Measurements from ENCODE around the gene GSPT1. TPM values are rescaled to one million over a fixed set of nuclear protein-coding genes. Genes with fewer than 3 reads are reported as not detected.

The GSPT1 gene
- total and polyA plus RNA-seq, 4 donors, result 60.4 to 98.3 (median 80.3) TPM

- WGBS (ENCODE audit: insufficient coverage), result 87% methylated on average over 6 of the region's 8 CpGs
- peaks cover 6% of the 10 kb centered on the region for H3K36me3 ChIP-seq (ENCODE audit: control insufficient read depth, insufficient read depth, low read length)
- H3K27me3 ChIP-seq (ENCODE audit: control insufficient read depth, insufficient read depth, low read length), result no peaks in the 10 kb centered on the region
- no peaks in the 10 kb centered on the region for H3K4me1 ChIP-seq (ENCODE audit: control insufficient read depth, insufficient read depth, low read length)
- no peak for DNase-seq (ENCODE audit: low read depth in 4 of 6, low spot score in 6 of 6)
- no peak overlapping the region for H3K27ac ChIP-seq (ENCODE audit: low read depth, low read length)
- H3K4me3 ChIP-seq (ENCODE audit: low read depth, low read length), result no peak overlapping the region
- H3K9me3 ChIP-seq (ENCODE audit: control insufficient read depth, insufficient read depth, low read length), result no peaks in the 10 kb centered on the region
These were observed 46.2 kb downstream of the GSPT1 start for GRCh38 chr16:11869353-11870228.

DNA sequence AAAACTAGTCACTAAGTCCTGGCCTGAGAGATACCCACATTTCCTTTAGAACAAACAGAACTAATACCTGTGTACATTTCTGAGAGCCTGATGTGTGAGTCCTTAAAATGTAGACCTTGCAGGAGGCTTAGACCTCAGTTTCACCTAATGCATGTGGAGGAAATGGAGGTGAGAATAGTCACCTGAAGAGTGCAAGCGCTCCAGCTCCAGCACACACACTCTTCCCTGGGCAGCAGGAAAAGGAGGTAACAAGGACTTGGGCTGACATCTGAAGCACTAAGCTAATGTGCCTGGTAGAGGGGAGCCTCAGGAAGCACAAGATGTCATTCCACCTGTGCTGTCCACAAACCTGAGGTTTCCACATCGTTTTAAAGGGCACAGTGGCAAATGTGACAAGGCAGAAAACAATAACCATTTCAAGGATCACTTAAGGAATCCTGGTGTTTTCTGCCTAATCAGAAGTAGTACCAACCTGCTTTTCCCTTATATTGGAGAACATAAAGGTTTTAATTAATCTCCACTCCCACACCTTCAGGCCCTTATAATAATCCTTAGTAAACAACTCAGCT, 47.3 kb downstream of the GSPT1 start:
- no peaks in the 10 kb centered on the region for H3K9me3 ChIP-seq (ENCODE audit: control insufficient read depth, insufficient read depth, low read length)
- H3K4me1 ChIP-seq (ENCODE audit: control insufficient read depth, insufficient read depth, low read length), result no peaks in the 10 kb centered on the region

DNA sequence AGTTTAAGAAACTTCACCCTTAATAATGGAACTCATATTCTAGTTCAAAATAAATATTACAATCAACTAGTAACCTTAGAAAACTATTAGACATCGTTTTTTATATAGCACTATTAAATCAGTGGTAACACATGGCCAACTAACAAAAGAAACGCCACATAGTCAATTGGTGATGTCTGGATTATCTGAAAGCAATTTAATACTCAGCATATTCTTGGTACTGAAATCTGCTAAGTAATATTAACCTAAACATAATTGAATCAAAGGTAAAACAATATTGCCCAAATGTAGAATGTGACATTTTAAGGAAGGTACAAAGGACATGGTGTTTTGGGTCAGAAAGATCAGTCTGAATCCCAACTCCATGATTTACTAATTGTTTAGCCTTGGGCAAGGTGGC, 53.3 kb downstream of the GSPT1 start:
- Histone ChIP-seq H3K36me3 (ENCODE audit: control insufficient read depth, insufficient read depth, low read length) (no peaks in the 10 kb centered on the region), H3K27ac (ENCODE audit: low read depth, low read length) (no peak overlapping the region), H3K4me1 (ENCODE audit: control insufficient read depth, insufficient read depth, low read length) (no peaks in the 10 kb centered on the region), H3K4me3 (ENCODE audit: low read depth, low read length) (no peak overlapping the region), H3K9me3 (ENCODE audit: control insufficient read depth, insufficient read depth, low read length) (no peaks in the 10 kb centered on the region), H3K27me3 (ENCODE audit: control insufficient read depth, insufficient read depth, low read length) (no peaks in the 10 kb centered on the region)
- no peak for DNase-seq (ENCODE audit: low read depth in 4 of 6, low spot score in 6 of 6)
- WGBS (ENCODE audit: insufficient coverage), result no CpG with 5 or more reads among the region's 2 CpGs

More for the DNA sequence above, 47.3 kb downstream of the GSPT1 start:
- DNase-seq (ENCODE audit: low read depth in 4 of 6, low spot score in 6 of 6), result no peak
- 89% methylated on average over 1 of the region's 2 CpGs for WGBS (ENCODE audit: insufficient coverage)
- no peaks in the 10 kb centered on the region for H3K27me3 ChIP-seq (ENCODE audit: control insufficient read depth, insufficient read depth, low read length)
- H3K36me3 ChIP-seq (ENCODE audit: control insufficient read depth, insufficient read depth, low read length), result peaks cover 3% of the 10 kb centered on the region
- no peak overlapping the region for H3K4me3 ChIP-seq (ENCODE audit: low read depth, low read length)
- no peak overlapping the region for H3K27ac ChIP-seq (ENCODE audit: low read depth, low read length)

DNA sequence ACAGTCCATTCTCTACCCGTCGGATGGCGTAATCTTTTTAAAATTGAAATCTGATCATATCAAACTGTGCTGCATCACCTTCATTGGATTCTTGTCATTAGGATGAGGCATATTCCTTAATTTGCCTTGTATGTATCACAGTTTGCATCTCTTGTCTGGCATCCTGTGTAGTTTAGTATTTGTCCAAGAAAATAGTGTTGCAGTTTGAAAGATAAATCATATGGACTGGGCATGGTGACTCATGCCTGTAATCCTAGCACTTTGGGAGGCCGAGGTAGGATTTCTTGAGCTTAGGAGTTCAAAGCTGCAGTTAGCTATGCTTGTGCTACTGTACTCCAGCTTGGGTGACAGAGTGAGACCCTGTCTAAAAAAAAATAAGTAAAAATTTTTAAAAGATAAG, 58.6 kb downstream of the GSPT1 start:
- DNase-seq (ENCODE audit: low read depth in 4 of 6, low spot score in 6 of 6), result no peak
- Histone ChIP-seq H3K36me3 (ENCODE audit: control insufficient read depth, insufficient read depth, low read length) (peaks cover 5% of the 10 kb centered on the region), H3K27ac (ENCODE audit: low read depth, low read length) (no peak overlapping the region), H3K4me1 (ENCODE audit: control insufficient read depth, insufficient read depth, low read length) (peaks cover 13% of the 10 kb centered on the region), H3K27me3 (ENCODE audit: control insufficient read depth, insufficient read depth, low read length) (no peaks in the 10 kb centered on the region), H3K9me3 (ENCODE audit: control insufficient read depth, insufficient read depth, low read length) (no peaks in the 10 kb centered on the region), H3K4me3 (ENCODE audit: low read depth, low read length) (no peak overlapping the region)
- WGBS (ENCODE audit: insufficient coverage), result 88% methylated on average over 1 of the region's 4 CpGs

- H3K36me3 ChIP-seq (ENCODE audit: control insufficient read depth, insufficient read depth, low read length), result peaks cover 20% of the 10 kb centered on the region
- peak overlapping the region; percentile 76 for H3K4me3 ChIP-seq (ENCODE audit: low read depth, low read length)
- no peak for DNase-seq (ENCODE audit: low read depth in 4 of 6, low spot score in 6 of 6)
- H3K9me3 ChIP-seq (ENCODE audit: control insufficient read depth, insufficient read depth, low read length), result no peaks in the 10 kb centered on the region
- H3K27me3 ChIP-seq (ENCODE audit: control insufficient read depth, insufficient read depth, low read length), result no peaks in the 10 kb centered on the region
- 51% methylated on average over 25 of the region's 33 CpGs for WGBS (ENCODE audit: insufficient coverage)
- peaks cover 21% of the 10 kb centered on the region for H3K4me1 ChIP-seq (ENCODE audit: control insufficient read depth, insufficient read depth, low read length)
- peak overlapping the region; percentile 86 for H3K27ac ChIP-seq (ENCODE audit: low read depth, low read length)
These were observed 63.5 kb downstream of the GSPT1 start for GRCh38 chr16:11852092-11852809.

DNA sequence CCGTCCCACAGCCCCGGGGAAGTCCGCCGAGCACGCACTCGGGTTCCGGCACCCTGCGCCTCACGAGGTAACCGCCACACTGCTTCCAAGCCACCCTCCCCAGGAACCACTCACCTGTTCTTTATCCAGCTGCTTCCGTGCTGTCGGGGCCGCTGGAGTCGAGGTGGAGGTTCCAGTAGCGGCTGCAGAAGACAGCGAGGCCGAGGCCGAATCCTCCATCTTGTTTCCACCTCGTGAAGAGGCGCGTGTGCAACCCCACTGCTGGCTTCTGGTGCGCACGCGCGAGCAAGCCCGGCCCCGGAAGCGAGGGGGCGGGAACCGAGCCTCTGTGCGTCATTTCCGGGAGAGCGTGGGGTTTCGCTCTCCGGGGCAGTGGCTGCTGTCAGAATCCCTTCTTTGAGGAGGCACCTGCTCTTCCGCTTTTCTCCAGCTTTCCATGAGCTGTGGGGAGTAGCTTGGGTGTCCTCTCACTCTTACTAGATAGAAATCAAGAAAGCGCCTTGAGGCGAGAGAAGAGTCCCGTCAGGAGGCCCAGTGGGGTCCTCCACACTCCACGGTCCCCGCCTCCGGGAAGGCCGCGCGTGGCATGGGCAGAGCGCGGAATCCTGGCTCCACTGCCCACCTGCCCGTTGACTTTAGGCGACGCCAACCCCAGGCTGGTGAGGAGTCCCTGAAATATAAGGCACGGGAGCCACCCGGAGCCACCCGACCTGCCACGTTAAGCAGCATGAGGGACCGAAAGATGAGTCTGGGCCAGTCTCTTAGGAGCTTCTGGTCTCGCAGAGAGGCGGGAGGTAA, 64.3 kb downstream of the GSPT1 start, which contains the start of gene RSL1D1:
Gene RSL1D1, minus strand, starts transcription at position 249 of the 798 bp plus-strand sequence. Its CDS starts 30 bp downstream, at position 219.
- peaks cover 27% of the 10 kb centered on the region for H3K36me3 ChIP-seq (ENCODE audit: control insufficient read depth, insufficient read depth, low read length)
- H3K9me3 ChIP-seq (ENCODE audit: control insufficient read depth, insufficient read depth, low read length), result no peaks in the 10 kb centered on the region
- H3K27me3 ChIP-seq (ENCODE audit: control insufficient read depth, insufficient read depth, low read length), result no peaks in the 10 kb centered on the region
- peaks cover 21% of the 10 kb centered on the region for H3K4me1 ChIP-seq (ENCODE audit: control insufficient read depth, insufficient read depth, low read length)
- DNase-seq (ENCODE audit: low read depth in 4 of 6, low spot score in 6 of 6), result peak; percentile 87 to 98 (median 93)
- under 1% methylated on average over 51 of the region's 57 CpGs for WGBS (ENCODE audit: insufficient coverage)
- peak within 1 kb of the TSS; percentile 86 for H3K27ac ChIP-seq (ENCODE audit: low read depth, low read length)
- H3K4me3 ChIP-seq (ENCODE audit: low read depth, low read length), result peak within 1 kb of the TSS; percentile 76

GRCh38 chr16:11848842-11849241, 66.9 kb downstream of the GSPT1 start:
- Histone ChIP-seq H3K27me3 (ENCODE audit: control insufficient read depth, insufficient read depth, low read length) (no peaks in the 10 kb centered on the region), H3K9me3 (ENCODE audit: control insufficient read depth, insufficient read depth, low read length) (no peaks in the 10 kb centered on the region), H3K4me3 (ENCODE audit: low read depth, low read length) (no peak overlapping the region), H3K36me3 (ENCODE audit: control insufficient read depth, insufficient read depth, low read length) (peaks cover 45% of the 10 kb centered on the region), H3K4me1 (ENCODE audit: control insufficient read depth, insufficient read depth, low read length) (peaks cover 19% of the 10 kb centered on the region), H3K27ac (ENCODE audit: low read depth, low read length) (no peak overlapping the region)
- WGBS (ENCODE audit: insufficient coverage), result no CpG with 5 or more reads among the region's 3 CpGs
- DNase-seq (ENCODE audit: low read depth in 4 of 6, low spot score in 6 of 6), result no peak

DNA sequence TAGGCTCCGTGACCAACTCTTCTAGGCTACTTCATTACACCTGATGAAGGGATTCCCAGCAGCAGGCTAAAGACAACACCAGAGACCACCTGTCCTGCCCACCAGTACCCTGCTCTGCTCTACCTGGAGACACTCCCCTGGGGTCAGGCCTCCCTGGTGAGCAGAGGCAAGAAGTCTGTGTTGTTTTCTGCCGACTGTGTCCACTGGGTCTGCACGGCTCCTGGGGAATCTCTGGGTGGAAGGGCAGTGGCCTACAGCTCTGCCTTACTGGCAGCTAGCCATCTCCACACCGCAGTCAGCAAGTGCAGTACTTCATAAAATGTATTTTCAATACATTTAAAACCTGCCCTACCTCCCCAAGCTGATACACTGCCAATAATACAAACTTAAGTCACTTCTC, 71.3 kb downstream of the GSPT1 start:
- Histone ChIP-seq H3K27me3 (ENCODE audit: control insufficient read depth, insufficient read depth, low read length) (no peaks in the 10 kb centered on the region), H3K36me3 (ENCODE audit: control insufficient read depth, insufficient read depth, low read length) (peaks cover 72% of the 10 kb centered on the region), H3K9me3 (ENCODE audit: control insufficient read depth, insufficient read depth, low read length) (no peaks in the 10 kb centered on the region), H3K4me1 (ENCODE audit: control insufficient read depth, insufficient read depth, low read length) (no peaks in the 10 kb centered on the region), H3K4me3 (ENCODE audit: low read depth, low read length) (no peak overlapping the region), H3K27ac (ENCODE audit: low read depth, low read length) (no peak overlapping the region)
- 100% methylated on average over 3 of the region's 4 CpGs for WGBS (ENCODE audit: insufficient coverage)
- DNase-seq (ENCODE audit: low read depth in 4 of 6, low spot score in 6 of 6), result no peak

GRCh38 chr16:11843861-11844260, 71.9 kb downstream of the GSPT1 start:
- Histone ChIP-seq H3K36me3 (ENCODE audit: control insufficient read depth, insufficient read depth, low read length) (peaks cover 72% of the 10 kb centered on the region), H3K27me3 (ENCODE audit: control insufficient read depth, insufficient read depth, low read length) (no peaks in the 10 kb centered on the region), H3K4me3 (ENCODE audit: low read depth, low read length) (no peak overlapping the region), H3K9me3 (ENCODE audit: control insufficient read depth, insufficient read depth, low read length) (no peaks in the 10 kb centered on the region), H3K27ac (ENCODE audit: low read depth, low read length) (no peak overlapping the region), H3K4me1 (ENCODE audit: control insufficient read depth, insufficient read depth, low read length) (no peaks in the 10 kb centered on the region)
- no peak for DNase-seq (ENCODE audit: low read depth in 4 of 6, low spot score in 6 of 6)
- 90% methylated on average over 1 of the region's 5 CpGs for WGBS (ENCODE audit: insufficient coverage)
